HEK293T (cell line): ENCODE measurements around the gene CUX1.

Experiments
- CTCF ChIA-PET: fragments of 350-600 bp; formaldehyde crosslinking; extraction: SDS; loops from one replicate; lab custom pipeline; 2021; ENCODE audit warnings: antibody characterized with exemption, inconsistent platforms; lab: Yijun Ruan, JAX
- POLR2A ChIA-PET: fragments of 350-600 bp; formaldehyde crosslinking; extraction: SDS; loops from one replicate; lab custom pipeline; 2020; ENCODE audit warnings: antibody characterized with exemption, inconsistent platforms; lab: Yijun Ruan, JAX
- DNase-seq: peaks from one replicate; pipeline ENCODE4 v3.0.0; 2012; ENCODE audit warnings: mixed read lengths; ENCODE audit errors: extremely low spot score
- ARNT ChIP-seq: fragments of 450-650 bp; IDR thresholded peaks from 2 replicates; pipeline ENCODE4 v1.6.1; 2017; ENCODE audit warnings: mild to moderate bottlenecking
- BHLHE40 ChIP-seq: fragments of 450-650 bp; IDR thresholded peaks from 2 replicates; pipeline ENCODE4 v1.6.1; 2016; ENCODE audit warnings: mild to moderate bottlenecking, moderate library complexity, borderline replicate concordance
- CTBP1 ChIP-seq: fragments of 450-650 bp; IDR thresholded peaks from 2 replicates; pipeline ENCODE4 v1.6.1; 2016; ENCODE audit warnings: borderline replicate concordance
- ELF4 ChIP-seq: fragments of 450-650 bp; IDR thresholded peaks from 2 replicates; pipeline ENCODE4 v1.6.1; 2017; ENCODE audit warnings: antibody characterized with exemption
- FOXA1 ChIP-seq: fragments of 450-650 bp; IDR thresholded peaks from 2 replicates; pipeline ENCODE4 v1.6.1; 2016; ENCODE audit warnings: mild to moderate bottlenecking
- FOXK2 ChIP-seq: fragments of 450-650 bp; IDR thresholded peaks from 2 replicates; pipeline ENCODE4 v1.6.1; 2016; ENCODE audit warnings: mild to moderate bottlenecking
- FOXM1 ChIP-seq: fragments of 450-650 bp; IDR thresholded peaks from 2 replicates; pipeline ENCODE4 v1.6.1; 2017; ENCODE audit warnings: mild to moderate bottlenecking, borderline replicate concordance
- HDGF ChIP-seq: fragments of 450-650 bp; IDR thresholded peaks from 2 replicates; pipeline ENCODE4 v1.6.1; 2017; ENCODE audit warnings: antibody characterized with exemption, borderline replicate concordance
- L3MBTL2 ChIP-seq: fragments of 450-650 bp; conservative IDR thresholded peaks from 2 replicates; pipeline ENCODE4 v1.6.1; 2016; ENCODE audit warnings: mild to moderate bottlenecking
- LEF1 ChIP-seq: fragments of 450-650 bp; IDR thresholded peaks from 2 replicates; pipeline ENCODE4 v1.6.1; 2017; ENCODE audit warnings: mild to moderate bottlenecking, borderline replicate concordance
- NFRKB ChIP-seq: fragments of 450-650 bp; IDR thresholded peaks from 2 replicates; pipeline ENCODE4 v1.6.1; 2016; ENCODE audit warnings: mild to moderate bottlenecking, moderate library complexity
- PKNOX1 ChIP-seq: fragments of 450-650 bp; IDR thresholded peaks from 2 replicates; pipeline ENCODE4 v1.6.1; 2016
- SP1 ChIP-seq: fragments of 450-650 bp; IDR thresholded peaks from 2 replicates; pipeline ENCODE4 v1.6.1; 2017
- SUZ12 ChIP-seq: fragments of 450-650 bp; IDR thresholded peaks from 2 replicates; pipeline ENCODE4 v1.6.1; 2016; ENCODE audit warnings: mild to moderate bottlenecking
- TARDBP ChIP-seq: fragments of 450-650 bp; IDR thresholded peaks from 2 replicates; pipeline ENCODE4 v1.6.1; 2016
- ZNF384 ChIP-seq: fragments of 450-650 bp; IDR thresholded peaks from 2 replicates; pipeline ENCODE4 v1.6.1; 2016

Gene CUX1

DNA sequence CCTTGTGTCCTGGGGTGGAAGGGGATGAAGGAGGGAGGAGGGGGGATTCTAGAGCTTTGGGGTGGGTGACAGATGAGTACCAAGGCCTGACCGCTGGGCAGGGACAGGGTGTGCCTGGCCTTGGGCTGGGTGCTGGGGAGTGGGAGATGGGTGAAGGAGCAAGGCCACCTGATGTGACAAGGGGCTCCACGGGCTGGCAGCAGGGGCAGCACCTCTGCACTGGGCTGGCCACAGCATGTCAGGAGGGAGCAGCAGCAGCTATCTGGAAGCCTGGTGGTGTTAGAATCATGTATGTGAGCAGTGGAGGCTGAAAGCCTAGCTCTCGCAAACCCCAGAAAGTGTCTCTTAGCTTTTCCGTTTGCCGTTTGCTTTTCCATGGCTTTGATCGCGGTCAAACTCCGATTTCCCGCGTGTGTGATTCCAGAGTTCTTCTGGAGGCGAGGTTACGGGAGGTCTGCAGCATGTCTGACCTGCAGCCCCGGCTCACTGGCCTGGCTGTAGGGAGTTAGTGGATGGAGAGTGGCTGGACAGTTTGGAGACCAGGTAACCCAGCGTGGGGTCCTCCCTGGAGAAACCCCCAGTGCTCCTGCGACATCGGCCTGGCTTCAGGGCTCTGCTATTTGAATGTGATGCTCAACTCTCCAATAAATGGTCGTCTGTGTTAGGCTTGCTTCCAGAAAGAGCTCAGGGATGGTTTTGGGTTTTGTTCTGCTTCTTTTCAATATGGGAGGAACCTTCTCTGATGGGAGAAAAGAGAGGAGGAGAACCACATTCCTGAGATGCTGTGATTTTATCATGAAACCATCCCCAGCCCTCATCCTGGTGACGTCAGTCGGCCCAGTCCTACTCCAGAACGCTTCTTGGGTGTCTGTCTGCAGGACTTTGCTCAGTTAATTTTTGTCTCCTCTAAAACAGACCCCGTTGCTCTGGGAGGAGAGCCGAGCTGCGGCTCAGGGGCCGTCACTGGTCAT lies 105.5 kb downstream of the CUX1 start:
- TF ChIP-seq FOXK2 = no peak
- CTCF ChIA-PET = interaction anchor here (0.5 kb wide), 1 partner anchor 128 kb away, joined by 5 read pairs; no protein-coding TSS in a partner anchor
- no peak for DNase-seq
- POLR2A ChIA-PET = no interaction called here

GRCh38 chr7:101923602-101923985 lies 106.2 kb downstream of the CUX1 start:
- no peak for DNase-seq
- POLR2A ChIA-PET = no interaction called here
- TF ChIP-seq SP1 = no peak
- no peak for TF ChIP-seq TARDBP
- TF ChIP-seq FOXA1 = no peak
- no peak for TF ChIP-seq LEF1
- TF ChIP-seq BHLHE40 = no peak
- TF ChIP-seq FOXM1 = no peak
- no peak for TF ChIP-seq PKNOX1
- no peak for TF ChIP-seq CTBP1
- no peak for TF ChIP-seq ZNF384
- no peak for TF ChIP-seq ARNT
- TF ChIP-seq SUZ12 = no peak
- TF ChIP-seq NFRKB = no peak
- no peak for TF ChIP-seq L3MBTL2
- no peak for TF ChIP-seq HDGF
- TF ChIP-seq FOXK2 = no peak
- TF ChIP-seq ELF4 = no peak
- CTCF ChIA-PET = interaction anchor here (0.5 kb wide), 1 partner anchor 129 kb away, joined by 5 read pairs; no protein-coding TSS in a partner anchor

- TF ChIP-seq FOXM1 (no peak), LEF1 (no peak), CTBP1 (no peak), L3MBTL2 (no peak), HDGF (no peak), BHLHE40 (no peak), FOXK2 (no peak), SP1 (no peak), PKNOX1 (no peak), TARDBP (no peak), FOXA1 (no peak), SUZ12 (no peak), NFRKB (no peak), ARNT (no peak), ELF4 (no peak), ZNF384 (no peak)
- POLR2A ChIA-PET = no interaction called here
- no peak for DNase-seq
- CTCF ChIA-PET = interaction anchor here (0.7 kb wide), 1 partner anchor 119 kb away, joined by 3 read pairs; no protein-coding TSS in a partner anchor
These were observed 106.7 kb downstream of the CUX1 start for GRCh38 chr7:101924171-101924570.

- no peak for DNase-seq
- ChIA-PET POLR2A (no interaction called here), CTCF (no interaction called here)
- no peak for TF ChIP-seq ZNF384
- TF ChIP-seq CTBP1 = no peak
- TF ChIP-seq FOXM1 = no peak
- TF ChIP-seq ELF4 = no peak
- no peak for TF ChIP-seq BHLHE40
- no peak for TF ChIP-seq ARNT
These were observed 108.8 kb downstream of the CUX1 start for GRCh38 chr7:101926265-101926664.

DNA sequence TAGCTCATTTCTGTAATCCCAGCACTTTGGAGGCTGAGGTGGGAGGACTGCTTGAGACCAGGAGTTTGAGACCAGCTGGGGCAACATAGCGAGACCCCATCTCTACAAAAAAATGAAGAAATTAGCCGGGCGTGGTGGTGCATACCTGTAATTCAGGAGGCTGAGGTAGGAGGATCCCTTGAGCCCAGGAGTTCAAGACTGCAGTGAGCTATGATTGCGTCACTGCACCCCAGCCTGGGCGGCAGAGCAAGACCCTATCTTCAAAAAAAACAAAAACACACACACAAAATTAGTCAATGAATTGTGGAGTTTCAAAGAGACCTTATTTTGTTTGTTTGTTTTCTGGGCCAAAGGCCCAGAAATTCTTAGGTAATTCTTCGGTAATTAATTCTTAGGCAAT lies 110.0 kb downstream of the CUX1 start:
- no peak for DNase-seq
- TF ChIP-seq FOXA1 (no peak), LEF1 (no peak), HDGF (no peak)
- ChIA-PET CTCF (no interaction called here), POLR2A (no interaction called here)

GRCh38 chr7:101927802-101928201 lies 110.4 kb downstream of the CUX1 start:
- DNase-seq = no peak
- TF ChIP-seq NFRKB (no peak), LEF1 (no peak), ZNF384 (no peak), FOXM1 (no peak), FOXA1 (no peak), HDGF (no peak), TARDBP (no peak), SP1 (no peak), ELF4 (no peak), PKNOX1 (no peak), BHLHE40 (no peak), CTBP1 (no peak)
- ChIA-PET POLR2A (no interaction called here), CTCF (no interaction called here)
